ENCODE results near the gene ARID3A. TPM values are rescaled to one million over a fixed set of nuclear protein-coding genes. Genes with fewer than 3 reads are reported as not detected.

Gene ARID3A
- total RNA-seq, 1 experiment from 2014 or later = 28.9 TPM

GRCh38 chr19:887072-887471 is 38.8 kb upstream of the ARID3A start:
- TF ChIP-seq REST (IDR thresholded peaks at IDR 0.05; ENCODE audit: insufficient read depth in 1 of 2, low read depth in 2 of 2, low read length in 1 of 2) = no peak
- TF ChIP-seq POLR2AphosphoS5 (IDR thresholded peaks at IDR 0.05; ENCODE audit: low read depth, low read length) = no peak
- no peak for TF ChIP-seq CTCF (IDR thresholded peaks at IDR 0.05)
- TF ChIP-seq TCF7L2 (IDR thresholded peaks at IDR 0.05; ENCODE audit: low read depth, low read length) = no peak
- no peak for TF ChIP-seq SIN3A (IDR thresholded peaks at IDR 0.05; ENCODE audit: borderline replicate concordance, insufficient read depth, low read depth, low read length)
- H3K27ac ChIP-seq (ENCODE audit: low read length) = no peak overlapping the region
- no peaks in the 10 kb centered on the region for H3K9me3 ChIP-seq (ENCODE audit: control insufficient read depth, insufficient read depth, low read depth, low read length)
- intact Hi-C loops (cut with micrococcal nuclease; ENCODE audit: unreplicated experiment) = no loop called here
- H3K36me3 ChIP-seq (ENCODE audit: control insufficient read depth, insufficient read depth, low read length) = no peaks in the 10 kb centered on the region
- POLR2A ChIA-PET = no interaction called here
- ATAC-seq = no peak
- no peaks in the 10 kb centered on the region for H3K4me1 ChIP-seq (ENCODE audit: control insufficient read depth, insufficient read depth, low read length)
- CTCF ChIA-PET = no interaction called here
- no peaks in the 10 kb centered on the region for H3K27me3 ChIP-seq (ENCODE audit: control insufficient read depth, insufficient read depth, low read length)
- H3K4me3 ChIP-seq (ENCODE audit: low read depth in 2 of 2, low read length in 2 of 2) = no peak overlapping the region
- no TSS peak for BruUV-seq (replicated peaks)
- DNase-seq (ENCODE audit: low read depth, low spot score) = no peak
- in situ Hi-C loops (cut with HindIII; ENCODE audit: low pct_unique_long_range_greater_than_20kb, low sequenced_read_pairs) = no loop called here

- no peaks in the 10 kb centered on the region for H3K4me1 ChIP-seq (ENCODE audit: control insufficient read depth, insufficient read depth, low read length)
- POLR2A ChIA-PET = no interaction called here
- CTCF ChIA-PET = no interaction called here
These were observed 38.2 kb upstream of the ARID3A start for GRCh38 chr19:887599-887998.

More at GRCh38 chr19:887599-887998, 38.2 kb upstream of the ARID3A start:
- intact Hi-C loops (cut with micrococcal nuclease; ENCODE audit: unreplicated experiment) = no loop called here
- Histone ChIP-seq H3K4me3 (ENCODE audit: low read depth in 2 of 2, low read length in 2 of 2) (no peak overlapping the region), H3K9me3 (ENCODE audit: control insufficient read depth, insufficient read depth, low read depth, low read length) (no peaks in the 10 kb centered on the region), H3K36me3 (ENCODE audit: control insufficient read depth, insufficient read depth, low read length) (no peaks in the 10 kb centered on the region), H3K27me3 (ENCODE audit: control insufficient read depth, insufficient read depth, low read length) (no peaks in the 10 kb centered on the region), H3K27ac (ENCODE audit: low read length) (no peak overlapping the region)
- DNase-seq (ENCODE audit: low read depth, low spot score) = no peak
- no TSS peak for BruUV-seq (replicated peaks)
- ATAC-seq = no peak
- in situ Hi-C loops (cut with HindIII; ENCODE audit: low pct_unique_long_range_greater_than_20kb, low sequenced_read_pairs) = no loop called here
- no peak for TF ChIP-seq CTCF (IDR thresholded peaks at IDR 0.05)
- TF ChIP-seq POLR2AphosphoS5 (IDR thresholded peaks at IDR 0.05; ENCODE audit: low read depth, low read length) = no peak
- no peak for TF ChIP-seq SIN3A (IDR thresholded peaks at IDR 0.05; ENCODE audit: borderline replicate concordance, insufficient read depth, low read depth, low read length)
- no peak for TF ChIP-seq TCF7L2 (IDR thresholded peaks at IDR 0.05; ENCODE audit: low read depth, low read length)
- no peak for TF ChIP-seq REST (IDR thresholded peaks at IDR 0.05; ENCODE audit: insufficient read depth in 1 of 2, low read depth in 2 of 2, low read length in 1 of 2)

Measured in Panc1 (cell line).